ENCODE results near the gene APOM.

The APOM gene

DNA sequence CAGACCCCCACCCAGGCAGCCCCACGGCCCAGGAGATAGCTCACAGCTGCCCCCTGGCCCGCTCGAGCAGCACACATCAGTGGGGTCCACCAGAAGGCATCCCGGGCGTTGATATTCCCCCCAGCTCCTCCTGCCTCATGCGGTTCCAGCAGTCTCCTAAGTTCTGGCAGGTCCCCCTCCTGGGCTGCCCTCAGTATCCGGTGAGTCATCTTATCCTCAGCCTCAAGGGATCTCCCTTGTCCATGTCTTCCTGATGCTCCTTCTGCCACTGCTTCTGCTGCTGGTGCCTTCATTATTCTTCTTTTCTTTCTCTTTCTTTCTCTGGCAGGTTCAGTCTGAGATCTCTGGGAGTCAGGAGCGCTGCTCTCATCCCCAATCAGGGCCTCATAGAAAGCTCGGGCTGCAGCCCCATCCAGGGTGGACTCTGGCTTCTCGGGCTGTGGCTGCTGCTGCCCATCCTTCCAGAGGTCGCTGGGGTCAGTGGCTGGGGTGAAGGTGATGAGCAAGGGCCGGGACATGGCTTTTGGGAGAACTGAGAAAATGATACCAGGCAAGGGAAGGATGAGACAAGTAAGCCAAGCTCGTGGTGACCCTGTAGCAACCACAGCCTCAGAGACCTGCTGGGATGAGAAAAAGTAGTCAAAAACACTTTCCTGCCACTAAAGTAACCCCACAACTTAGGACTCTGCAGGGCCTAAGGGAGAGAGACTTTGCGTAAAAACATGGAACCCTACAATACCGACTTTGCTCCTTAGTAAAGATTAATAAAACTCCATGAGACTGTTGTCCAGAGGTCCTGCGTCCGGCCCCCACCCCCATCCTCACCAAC lies 8.5 kb downstream of the APOM start:
- no peak for DNase-seq (ENCODE audit: low read depth)
- peak overlapping the region; percentile 94 for H3K4me3 ChIP-seq (ENCODE audit: low read length)
- no peak for TF ChIP-seq CTCF (conservative IDR thresholded peaks at IDR 0.05; ENCODE audit: low read depth, low read length)

DNA sequence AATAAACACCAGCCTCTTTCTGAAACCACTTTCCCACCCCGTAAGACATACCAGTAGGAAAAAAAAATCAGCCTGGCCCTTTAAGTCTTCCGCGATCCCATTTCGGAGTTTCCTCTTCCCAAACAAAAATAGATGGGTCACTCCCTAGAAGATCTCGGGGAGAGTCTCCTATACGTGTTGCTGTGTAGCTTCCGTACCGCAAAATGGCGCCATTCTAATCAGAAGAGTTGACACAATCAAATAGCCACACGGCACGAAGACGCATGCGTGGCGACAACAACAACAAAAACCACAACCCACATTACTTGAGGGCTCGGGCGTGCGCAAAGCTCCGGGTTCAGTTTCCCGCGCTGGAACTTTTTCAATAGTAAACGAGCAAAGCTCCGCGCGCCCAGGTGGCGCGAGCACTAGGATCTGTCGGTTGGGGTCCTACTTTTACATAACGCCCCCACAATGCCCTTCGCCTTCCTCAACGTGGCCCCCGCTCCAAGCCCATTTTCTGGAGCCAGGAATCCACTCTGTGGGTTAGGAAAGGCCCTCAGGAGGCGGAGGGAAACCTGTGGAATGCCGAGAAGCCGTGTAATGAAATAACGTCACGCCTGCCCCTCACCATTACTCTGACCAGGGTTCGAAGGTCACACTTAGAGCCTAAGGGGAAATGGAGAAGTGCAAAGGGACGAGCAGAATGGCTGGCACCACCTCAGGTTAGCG lies 9.3 kb downstream of the APOM start, which contains the start of gene GPANK1:
TSS of gene GPANK1 (minus strand) at position 208 of the 711 bp plus-strand sequence. CDS start 519 bp downstream, outside the sequence.
- no peak for TF ChIP-seq CTCF (conservative IDR thresholded peaks at IDR 0.05; ENCODE audit: low read depth, low read length)
- peak; percentile 70 for DNase-seq (ENCODE audit: low read depth)

DNA sequence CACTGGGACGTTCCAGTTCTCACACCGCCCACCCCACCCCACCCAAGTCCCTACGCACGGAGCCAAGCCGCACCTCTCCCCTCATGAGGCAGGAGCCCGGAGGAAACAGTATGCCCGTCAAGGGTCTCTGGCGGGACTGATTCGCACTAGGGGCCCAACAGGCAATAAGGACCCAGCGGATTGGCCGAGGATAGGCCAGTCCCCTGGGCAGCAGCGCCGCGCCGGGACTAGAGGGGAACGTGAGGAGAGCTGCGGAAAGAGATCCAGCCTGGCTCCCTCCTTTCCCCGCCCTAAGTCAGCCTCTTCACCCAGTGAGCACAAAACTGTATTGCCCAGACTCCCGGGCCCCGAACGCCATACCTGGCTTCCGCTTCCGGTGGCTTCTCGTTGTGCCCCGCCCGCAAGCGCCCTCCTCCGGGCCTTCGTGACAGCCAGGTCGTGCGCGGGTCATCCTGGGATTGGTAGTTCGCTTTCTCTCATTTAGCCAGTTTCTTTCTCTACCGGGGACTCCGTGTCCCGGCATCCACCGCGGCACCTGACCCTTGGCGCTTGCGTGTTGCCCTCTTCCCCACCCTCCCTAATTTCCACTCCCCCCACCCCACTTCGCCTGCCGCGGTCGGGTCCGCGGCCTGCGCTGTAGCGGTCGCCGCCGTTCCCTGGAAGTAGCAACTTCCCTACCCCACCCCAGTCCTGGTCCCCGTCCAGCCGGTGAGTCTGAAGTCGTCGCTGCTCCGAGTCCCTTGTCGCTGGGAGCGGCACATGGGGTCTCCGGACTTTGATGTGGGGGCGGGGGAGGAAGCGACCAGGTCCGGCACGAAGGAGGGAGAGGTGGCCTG lies 10.0 kb downstream of the APOM start, which contains the start of gene CSNK2B:
TSS of gene CSNK2B (plus strand) at position 580 of the 836 bp plus-strand sequence. CDS start 752 bp downstream, outside the sequence.
- H3K4me3 ChIP-seq (ENCODE audit: low read length), result peak within 1 kb of the TSS; percentile 94
- peak; percentile 15 for TF ChIP-seq CTCF (conservative IDR thresholded peaks at IDR 0.05; ENCODE audit: low read depth, low read length)
- DNase-seq (ENCODE audit: low read depth), result peak; percentile 91

More for the DNA sequence above, 9.3 kb downstream of the APOM start, which contains the start of gene GPANK1:
- H3K4me3 ChIP-seq (ENCODE audit: low read length), result peak within 1 kb of the TSS; percentile 94

DNA sequence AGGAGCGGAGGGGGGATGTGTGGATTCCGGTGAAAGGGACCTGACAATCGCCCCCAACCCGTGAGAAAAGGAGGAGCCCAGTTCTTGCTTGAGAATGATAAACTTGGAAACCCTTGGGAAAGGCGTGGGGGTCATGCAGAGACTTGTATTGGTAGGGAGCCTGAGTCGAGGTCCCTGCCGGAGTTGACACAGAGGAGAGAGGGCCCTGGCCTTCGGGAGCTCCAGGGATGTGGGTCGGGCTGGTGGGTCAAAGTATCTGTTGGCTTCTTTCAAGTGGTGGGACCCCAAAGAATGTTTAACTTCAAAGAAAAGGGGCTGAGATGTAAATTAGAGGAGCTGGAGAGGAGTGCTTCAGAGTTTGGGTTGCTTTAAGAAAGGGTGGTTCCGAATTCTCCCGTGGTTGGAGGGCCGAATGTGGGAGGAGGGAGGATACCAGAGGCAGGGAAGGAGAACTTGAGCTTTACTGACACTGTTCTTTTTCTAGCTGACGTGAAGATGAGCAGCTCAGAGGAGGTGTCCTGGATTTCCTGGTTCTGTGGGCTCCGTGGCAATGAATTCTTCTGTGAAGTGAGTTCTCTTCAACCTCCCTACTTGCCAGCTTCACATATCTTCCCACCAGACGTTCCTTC lies 10.8 kb downstream of the APOM start:
- TF ChIP-seq CTCF (conservative IDR thresholded peaks at IDR 0.05; ENCODE audit: low read depth, low read length), result no peak
- DNase-seq (ENCODE audit: low read depth), result no peak
- peak overlapping the region; percentile 94 for H3K4me3 ChIP-seq (ENCODE audit: low read length)

DNA sequence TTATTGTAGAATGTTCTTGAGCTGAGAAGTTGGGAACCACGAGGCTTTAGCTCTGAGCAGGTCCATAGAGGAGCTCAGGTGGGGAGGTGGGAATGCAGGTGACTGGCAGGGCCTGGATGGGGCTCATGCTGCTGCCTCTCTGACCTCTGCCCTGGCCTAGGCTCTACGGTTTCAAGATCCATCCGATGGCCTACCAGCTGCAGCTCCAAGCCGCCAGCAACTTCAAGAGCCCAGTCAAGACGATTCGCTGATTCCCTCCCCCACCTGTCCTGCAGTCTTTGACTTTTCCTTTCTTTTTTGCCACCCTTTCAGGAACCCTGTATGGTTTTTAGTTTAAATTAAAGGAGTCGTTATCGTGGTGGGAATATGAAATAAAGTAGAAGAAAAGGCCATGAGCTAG lies 14.0 kb downstream of the APOM start, which contains the start of gene LY6G5B:
TSS of gene LY6G5B (plus strand) at position 301 of the 400 bp plus-strand sequence. CDS start 975 bp downstream, outside the sequence.
- TF ChIP-seq CTCF (conservative IDR thresholded peaks at IDR 0.05; ENCODE audit: low read depth, low read length), result no peak
- no peak within 1 kb of the TSS for H3K4me3 ChIP-seq (ENCODE audit: low read length)
- DNase-seq (ENCODE audit: low read depth), result no peak

DNA sequence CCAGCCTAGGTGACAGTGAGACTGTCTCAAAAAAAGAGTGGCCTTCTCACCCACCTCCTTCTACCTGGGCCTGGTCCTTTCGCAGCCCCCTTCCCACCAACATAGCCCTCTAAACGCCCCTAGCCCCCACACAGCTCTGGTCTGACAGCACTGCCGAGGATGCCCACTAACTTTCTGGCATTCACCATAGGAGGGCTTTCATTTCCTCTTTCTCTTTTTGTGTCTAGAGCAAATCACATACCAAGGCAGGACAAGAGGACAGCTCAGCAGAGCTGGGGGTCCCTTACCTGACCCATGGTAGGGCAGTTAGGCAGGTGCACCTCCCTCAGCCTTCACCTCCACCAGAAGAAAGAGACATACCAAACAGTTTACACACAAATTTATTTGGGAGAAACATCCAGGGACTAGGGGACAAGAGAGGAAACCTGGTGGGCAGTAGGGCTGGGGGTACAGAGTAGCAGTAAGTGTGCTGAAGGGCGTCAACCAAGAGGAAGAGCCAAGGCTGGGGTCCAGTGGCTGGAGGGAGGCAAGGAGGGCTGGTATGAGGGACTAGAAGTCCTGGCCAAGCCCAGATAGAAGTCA lies 20.7 kb downstream of the APOM start:
- DNase-seq (ENCODE audit: low read depth), result no peak
- H3K4me3 ChIP-seq (ENCODE audit: low read length), result no peak overlapping the region
- TF ChIP-seq CTCF (conservative IDR thresholded peaks at IDR 0.05; ENCODE audit: low read depth, low read length), result no peak

Measured in retinal pigment epithelial cell (primary cell).